ENCODE results near the gene SOCS1.

The SOCS1 gene

DNA sequence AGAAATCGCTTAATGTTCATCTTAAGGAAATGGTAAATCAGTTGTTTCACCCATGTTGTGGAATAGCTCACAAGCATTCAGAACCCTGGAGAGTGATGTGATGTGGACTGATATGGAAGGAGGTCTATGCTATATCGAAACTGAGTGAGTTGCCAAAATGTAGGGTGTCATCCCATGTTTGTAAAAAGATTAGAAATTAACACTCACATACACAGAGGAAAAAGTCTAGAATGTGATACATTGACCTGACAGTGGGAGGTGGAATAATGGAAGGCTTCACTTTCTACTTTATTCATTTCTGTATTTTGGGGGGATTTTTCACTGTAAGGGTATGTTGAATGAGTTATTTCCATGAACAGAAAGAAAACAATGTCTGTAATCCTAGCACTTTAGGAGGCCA is 29.8 kb upstream of the SOCS1 start:
- DNase-seq, result no peak

DNA sequence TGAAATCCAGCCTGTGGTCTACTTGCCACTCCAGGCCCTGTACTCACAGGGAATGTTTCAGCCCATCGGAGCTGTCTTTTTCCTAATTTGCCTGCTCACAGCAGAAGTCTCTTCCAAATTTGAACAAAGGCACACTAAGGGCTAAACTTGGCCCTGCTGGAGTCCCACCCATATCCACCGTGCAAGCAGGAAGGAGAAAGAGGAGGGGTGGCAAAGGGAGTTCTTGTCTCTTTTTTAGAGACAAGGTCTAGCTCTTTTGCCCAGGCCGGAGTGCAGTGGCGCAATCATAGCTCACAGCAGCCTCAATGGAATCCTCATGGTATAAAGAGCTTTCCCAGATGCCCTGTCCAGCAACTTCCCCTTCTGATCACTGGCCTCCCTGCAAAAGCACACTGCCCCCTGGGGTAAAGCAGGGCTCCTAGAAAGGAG is 27.8 kb upstream of the SOCS1 start:
- DNase-seq, result no peak

DNA sequence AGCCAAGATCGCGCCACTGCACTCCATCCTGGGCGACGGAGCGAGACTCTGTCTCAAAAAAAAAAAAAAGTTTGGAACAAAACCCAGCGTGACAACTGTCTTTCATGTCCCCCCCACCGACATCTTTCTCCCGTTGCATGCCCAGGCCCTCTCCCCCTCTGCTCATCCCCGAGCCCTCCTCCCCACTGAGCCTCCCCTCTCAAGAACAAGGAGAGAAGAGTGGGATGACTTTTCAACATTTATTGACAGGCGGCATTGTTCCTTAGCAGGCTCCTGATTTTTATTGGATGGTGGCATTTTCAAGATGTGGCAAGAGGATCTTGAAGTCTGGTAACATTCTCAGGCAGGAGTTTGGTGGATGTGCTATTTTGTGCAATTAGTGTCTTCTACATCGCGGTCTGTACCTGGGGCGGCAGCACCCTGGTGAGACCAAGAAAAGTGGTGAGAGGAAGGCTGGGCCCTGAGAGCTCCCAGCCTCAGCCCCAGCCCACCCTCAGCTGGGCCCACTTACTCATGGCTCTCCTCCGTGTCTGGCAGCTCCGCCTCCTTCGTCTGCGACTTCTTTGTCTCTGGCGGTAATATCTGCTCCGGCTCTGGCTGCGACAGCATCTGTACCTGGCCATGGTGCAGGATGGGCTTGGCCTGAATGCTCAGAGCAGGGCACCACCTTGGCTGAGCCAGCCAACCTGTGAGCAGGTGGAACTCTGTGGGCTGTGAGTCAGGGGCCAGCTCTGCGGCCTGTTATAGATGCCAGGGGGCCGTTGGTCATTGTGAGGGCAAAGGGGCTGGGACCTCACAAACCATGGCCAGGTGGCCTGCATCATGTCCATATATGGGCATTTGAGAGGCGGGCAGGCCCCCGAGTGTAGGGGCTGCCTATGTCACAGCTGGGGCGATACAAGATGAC is 24.9 kb upstream of the SOCS1 start, which contains the start of gene PRM1:
Gene PRM1, minus strand, starts transcription at position 715 of the 907 bp plus-strand sequence. Its CDS starts 92 bp downstream, at position 623.
- DNase-seq, result no peak

DNA sequence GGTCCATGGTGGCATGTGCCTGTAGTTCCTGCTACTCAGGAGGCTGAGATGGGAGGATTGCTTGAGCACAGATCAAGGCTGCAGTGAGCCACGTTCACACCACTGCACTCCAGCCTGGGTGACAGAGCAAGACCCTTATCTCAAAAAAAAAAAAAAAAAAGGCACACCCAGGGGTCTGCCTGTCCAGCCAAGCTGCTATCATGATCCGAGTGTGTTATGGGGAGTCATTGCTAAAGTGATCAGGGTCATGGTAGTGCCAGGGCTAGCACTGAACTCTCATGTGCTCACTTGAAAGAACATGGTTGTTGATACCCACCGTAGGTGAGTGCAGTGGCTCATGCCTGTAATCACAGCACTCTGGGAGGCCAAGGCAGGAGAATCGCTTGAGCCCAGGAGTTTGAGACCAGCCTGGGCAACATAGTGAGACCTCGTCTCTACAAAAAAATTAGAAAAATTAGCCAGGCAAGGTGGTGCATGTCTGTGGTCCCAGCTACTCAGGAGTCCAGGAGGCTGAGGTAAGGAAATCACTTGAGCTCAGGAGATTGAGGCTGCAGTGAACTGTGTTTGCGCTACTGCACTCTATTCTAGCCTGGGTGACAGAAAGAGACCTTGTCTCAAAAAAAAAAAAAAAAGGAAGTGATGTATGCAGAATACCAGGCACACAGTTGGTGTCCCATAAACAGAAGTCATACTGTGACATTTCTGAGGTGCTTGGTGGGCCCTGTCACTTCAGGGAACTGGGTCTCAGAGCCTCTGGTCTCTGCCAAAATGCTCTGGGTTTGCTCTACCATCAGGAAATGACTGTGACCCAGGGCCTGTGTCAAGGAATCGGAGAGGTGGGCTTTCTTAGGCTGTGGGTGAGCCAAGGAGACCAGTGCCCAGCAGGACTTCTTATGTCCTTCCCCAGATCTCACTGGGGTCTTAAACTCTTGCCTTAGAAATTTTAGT is 23.0 kb upstream of the SOCS1 start:
- no peak for DNase-seq

DNA sequence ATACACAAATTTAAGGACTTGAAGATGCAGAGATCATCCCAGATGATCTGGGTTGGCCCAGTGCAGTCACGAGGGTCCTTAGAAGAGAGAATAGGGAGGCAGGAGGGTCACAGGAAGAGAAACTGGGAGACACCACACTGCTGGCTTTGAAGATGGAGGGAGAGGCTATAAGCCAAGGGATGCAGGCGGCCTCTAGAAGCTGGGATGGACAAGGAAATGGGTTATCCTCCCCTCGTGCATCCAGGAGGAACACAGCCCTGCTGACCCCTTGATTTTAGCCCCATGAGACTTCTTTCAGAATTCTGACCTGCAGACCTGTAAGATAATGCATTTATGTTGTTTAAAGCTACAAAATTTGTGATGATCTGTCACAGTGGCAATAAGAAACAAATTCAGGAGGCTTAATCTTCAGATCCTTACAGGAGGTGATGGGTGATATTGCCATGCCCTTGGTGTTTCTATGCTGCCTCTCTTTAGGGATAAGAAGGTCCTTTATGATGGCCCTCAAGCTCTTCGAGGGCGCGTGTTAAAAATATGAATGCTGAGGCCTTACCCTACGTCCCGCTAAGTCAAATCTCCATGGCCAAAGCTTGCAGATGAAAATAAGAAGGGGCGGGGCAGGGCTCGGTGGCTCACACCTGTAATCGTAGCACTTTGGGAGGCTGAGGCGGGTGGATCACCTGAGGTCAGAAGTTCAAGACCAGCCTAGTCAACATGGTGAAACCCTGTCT is 21.8 kb upstream of the SOCS1 start:
- DNase-seq, result no peak

DNA sequence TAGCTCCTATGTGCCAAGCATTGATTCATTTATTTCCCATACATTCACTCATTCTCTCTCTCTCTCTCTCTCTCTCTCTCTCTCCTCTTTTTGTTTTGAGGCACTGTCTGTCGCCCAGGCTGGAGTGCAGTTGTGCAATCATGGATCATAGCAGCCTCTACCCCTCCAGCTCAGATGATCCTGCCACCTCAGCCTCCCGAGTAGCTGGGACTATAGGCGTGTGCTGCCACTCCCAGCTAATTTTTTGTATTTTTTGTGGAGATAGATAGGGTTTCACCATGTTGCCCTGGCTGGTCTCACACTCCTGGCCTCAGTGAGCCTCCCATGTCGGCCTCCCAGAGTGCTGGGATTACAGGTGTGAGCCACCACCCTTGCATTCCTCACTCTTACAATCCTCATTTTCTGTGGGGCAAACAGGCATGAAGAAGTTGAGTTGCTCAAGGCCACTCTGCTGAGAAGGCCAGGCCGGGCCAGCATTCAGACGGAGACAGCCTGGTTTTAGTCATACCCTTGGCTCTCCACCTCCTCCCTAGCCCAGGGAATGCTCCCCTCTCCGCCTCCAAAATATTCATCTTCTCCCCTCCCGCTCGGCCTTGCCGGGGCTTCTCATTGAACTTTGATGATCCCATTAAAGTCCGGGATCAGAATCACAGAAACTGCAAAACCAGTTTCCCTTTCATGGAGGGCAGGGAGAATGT is 21.0 kb upstream of the SOCS1 start:
- DNase-seq, result no peak

DNA sequence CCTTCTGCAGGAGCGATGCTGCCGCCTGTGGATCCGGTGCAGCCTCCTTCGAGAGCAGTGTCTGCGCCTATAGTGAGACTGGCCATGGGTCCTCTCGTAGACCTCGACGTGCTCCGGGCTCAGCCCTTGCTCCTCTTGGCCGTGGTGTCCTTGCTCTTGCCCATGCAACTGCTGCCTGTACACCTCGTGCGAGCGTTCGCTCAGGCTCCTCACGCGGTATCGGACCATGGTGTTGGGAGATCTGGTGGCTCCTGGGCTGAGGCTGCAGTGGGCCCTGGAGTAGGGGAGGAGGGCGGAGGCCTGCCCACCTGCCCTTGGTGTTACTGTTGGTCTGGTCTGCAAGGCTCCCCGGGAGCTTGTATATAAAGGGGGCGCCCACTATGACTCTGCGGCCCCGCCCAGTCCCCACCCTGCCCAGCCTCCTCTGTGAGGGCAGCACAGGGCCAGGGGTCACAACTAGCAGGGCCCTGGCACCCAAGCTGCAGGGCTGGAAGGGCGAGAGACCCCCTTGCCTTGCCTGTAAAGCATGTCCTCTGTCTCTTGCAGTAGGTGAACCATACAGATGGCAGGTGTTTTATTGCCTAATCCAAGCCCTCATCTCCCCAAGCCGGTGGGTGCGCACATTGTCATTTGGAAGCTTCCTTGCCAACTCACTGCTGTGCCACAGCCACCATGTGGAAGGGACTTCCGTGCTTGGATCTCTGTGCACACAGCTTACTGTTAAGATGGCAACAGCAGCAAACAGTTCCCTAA is 20.3 kb upstream of the SOCS1 start, which contains the start of gene PRM2:
Gene PRM2, minus strand, starts transcription at position 338 of the 753 bp plus-strand sequence. Its CDS starts 110 bp downstream, at position 228.
- no peak for DNase-seq

DNA sequence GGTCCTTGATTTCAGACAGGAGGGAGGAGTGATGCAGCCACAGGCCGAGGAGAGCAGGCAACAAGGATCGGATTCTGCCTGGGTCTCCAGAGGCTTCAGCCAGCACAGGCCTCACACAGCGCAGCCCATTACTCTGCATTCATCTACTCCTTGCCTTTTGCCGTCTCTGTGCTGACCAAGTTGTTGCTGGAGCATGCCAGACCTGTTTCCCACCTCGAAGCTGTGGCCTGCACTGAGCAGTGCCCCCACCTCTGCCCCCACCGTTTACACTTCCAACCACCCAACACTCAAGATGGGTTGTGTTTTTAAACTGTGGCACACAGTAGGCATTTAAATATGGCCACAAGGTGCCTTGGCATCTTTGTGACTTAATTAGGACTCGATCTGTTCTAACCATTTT is 19.0 kb upstream of the SOCS1 start:
- no peak for DNase-seq

DNA sequence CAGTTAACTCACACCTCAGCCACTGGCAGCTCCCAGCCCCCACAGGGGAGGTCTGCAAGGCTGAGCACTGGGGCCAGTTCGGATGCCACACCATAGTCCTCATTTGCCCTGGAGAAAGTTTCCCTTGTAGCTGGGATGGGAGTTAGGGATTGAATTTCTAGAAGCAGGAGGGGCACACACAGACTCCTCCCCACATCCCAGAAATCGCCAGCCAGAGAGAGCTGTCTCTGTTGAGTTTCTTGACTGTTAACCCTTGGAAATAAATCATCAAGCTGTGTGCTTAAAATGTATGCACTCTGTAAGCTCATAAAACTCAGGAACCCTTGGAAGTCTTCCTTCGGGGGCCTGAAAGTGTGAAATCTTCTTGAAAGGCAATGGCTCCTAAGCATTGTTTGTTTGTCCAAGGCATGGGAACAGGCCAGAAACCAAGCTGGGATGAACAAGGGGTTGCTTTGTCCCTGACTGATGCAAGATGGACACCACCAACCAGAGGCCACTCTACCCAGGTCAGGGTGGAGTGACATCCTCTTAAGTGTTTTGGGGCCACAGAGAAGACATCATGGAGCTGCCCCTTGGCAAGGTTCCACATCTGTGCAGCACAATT is 17.8 kb upstream of the SOCS1 start:
- no peak for DNase-seq

DNA sequence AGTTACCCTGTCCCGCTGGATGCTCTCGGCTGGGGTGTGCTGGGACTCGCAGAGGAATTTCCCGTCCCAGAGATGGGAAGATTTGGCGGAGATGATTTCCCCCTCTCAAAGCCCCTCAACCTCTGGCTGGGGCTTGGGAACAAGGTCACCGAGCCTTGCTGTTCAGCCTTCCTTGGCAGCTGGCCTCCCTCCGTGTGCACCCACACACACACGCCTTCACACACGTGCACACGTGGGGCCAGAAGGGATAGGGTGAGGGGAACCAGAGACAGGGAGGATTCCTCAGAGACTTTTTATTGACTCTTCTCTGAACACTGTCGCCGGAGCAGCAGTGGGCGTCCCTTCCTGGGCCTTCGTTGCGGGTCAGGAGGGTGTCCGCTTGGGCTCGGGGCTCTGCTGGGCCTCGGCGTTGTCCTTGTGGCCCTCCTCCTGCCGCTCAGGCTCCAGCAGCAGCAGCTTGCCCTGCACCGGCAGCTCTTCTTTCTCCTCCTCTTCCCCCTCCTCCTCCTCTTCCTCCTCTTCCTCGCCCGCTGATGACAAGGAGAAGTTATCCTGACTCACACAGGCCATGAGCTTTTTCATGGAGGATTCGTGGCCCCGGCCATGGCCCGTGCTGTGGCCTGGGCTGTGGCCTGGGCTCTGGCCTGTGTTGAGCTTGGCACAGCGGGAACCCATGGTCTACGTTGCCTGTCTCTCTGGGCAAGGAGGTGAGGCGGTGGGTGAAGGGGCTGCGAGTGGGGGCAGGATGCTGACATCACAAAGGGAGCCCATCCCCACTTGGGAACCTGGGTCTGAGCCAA is 17.1 kb upstream of the SOCS1 start, which contains the start of gene PRM3:
Gene PRM3, minus strand, starts transcription at position 709 of the 800 bp plus-strand sequence. Its CDS starts 34 bp downstream, at position 675.
- no peak for DNase-seq

DNA sequence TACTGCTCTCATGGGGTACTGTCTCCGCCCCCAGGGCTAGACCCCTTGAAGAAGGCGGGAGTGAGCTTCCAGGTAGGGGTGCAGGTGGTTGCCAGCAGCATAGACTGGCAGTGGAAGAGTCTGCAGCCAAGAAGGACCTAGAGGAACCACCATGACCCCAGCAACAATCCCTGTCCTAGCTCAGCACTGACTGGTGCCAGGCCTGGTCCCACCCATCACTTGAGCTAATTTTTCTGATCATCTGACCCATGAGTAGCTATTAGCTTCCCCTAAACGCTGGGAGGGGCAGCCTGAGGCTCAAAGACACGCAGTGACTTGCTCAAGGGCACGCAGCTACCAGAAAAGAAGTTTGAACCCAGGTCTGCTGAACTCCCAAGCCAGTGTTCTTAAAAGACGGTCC is 16.5 kb upstream of the SOCS1 start:
- DNase-seq, result no peak

DNA sequence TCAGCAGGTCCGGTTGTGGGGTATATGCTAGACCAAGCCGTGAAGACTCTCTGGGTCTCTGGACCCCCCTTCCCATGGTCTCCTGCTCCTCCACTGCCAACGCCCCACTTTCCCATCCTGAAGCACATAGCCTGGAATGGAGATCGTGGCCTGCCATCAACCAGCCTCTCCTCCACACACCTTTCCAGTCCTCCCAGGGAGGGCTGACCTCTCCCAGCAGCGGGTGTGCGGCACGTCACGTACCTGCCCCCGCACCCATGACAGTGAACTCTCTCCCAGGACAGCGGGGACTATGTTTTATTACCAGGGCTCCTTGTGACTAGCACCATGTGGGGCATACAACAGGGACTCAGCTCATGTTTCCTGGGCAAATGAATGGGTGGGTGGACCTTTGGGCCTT is 15.6 kb upstream of the SOCS1 start:
- DNase-seq, result no peak

DNA sequence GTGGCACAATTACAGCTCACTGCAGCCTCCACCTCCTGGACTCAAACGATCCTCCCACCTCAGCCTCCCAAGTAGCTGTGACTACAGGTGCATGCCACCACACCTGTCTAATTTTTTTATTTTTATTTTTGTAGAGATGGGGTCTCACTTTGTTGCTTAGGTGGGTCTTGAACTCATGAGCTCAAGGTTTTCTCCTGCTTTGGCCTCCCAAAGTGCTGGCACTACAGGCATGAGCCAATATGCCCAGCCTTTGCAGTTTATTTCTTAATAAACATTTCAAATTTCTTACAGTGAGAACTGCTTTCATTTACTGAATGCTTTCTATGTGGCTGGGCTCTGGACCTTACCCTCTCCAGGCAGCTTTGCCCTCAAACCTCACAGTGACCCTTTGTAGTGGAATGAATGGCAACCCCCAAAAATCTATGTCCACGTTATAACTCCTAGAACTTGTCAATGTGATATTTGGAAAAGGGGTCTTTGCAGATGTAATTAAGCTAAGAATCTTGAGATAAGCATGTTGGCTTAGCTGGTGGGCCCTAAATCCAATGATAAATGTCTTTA is 14.7 kb upstream of the SOCS1 start:
- no peak for DNase-seq

DNA sequence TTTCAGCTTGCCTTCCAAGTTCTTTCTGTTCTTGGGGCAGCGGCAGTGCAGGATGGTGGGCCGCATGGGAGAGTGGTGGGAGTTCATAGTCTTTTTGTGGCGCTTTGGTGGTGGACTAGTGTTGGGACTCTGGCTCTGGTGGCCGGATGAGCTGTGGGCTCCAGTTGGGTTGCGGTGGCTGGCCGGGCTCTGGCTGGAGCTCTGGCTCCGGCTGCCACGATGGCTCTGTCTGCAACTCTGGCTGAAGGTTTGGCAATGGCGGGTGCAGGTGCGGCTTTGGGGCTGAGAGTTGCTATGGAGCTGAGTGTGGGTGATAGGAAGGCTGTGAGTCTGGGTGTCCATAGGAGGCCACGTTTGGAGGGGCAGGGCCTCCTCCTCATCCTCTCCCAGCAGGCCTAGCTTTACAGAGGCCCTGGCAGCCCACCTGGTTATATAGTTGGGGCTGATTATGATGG is 12.9 kb upstream of the SOCS1 start, which contains the start of gene TNP2:
Gene TNP2, minus strand, starts transcription at position 405 of the 455 bp plus-strand sequence. Its CDS starts 63 bp downstream, at position 342.
- no peak for DNase-seq

DNA sequence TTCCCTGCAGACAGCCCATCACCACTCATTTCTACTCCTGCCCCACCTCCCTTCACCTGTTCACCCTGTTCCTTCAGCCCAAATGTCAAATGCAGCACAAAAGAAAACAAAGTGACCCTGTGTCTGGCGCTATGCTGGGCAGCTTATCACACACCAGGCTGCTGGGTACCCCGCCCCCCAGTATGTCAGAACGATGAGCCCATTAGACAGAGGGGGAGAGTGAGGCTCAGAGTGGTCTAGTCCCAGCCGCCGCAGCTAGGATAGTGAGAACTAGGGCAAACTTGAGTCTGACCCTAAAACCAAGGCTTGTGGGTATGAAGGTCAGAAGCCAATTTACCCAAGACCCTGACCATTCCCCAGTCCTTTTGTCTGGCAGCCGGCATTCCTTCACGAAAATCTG is 9.1 kb upstream of the SOCS1 start:
- DNase-seq, result no peak

DNA sequence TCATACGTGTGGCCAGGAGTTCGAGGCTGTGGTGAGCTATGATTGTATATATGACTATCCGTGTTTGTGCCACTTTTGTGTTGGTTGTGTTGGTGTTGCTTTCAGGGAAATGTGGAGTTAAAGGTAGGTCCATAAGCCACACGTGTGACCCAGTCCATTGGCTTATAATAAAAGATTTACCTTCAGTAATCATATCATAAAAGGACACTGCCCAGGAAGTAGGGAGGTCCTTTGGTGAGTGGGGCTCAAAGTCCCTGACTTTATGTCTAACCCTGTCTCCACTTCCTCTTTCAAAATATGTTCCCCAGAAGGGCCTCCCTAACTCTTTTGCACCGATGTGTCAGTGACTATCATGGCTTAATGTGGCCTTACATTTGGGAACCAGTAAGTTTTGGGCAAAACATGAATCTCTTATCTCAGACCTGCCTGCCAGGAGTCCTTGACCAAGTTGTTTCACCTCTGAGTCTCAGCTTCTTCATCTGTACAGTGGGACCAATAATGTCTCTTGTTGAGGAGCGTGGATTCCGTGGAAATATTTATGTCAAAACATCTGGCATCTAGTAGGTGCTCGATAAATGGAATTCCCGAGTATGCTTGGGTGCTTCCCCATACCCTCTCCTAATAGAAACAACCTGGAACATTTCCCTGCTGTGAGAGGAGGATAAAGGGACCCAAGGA is 8.3 kb upstream of the SOCS1 start:
- no peak for DNase-seq

DNA sequence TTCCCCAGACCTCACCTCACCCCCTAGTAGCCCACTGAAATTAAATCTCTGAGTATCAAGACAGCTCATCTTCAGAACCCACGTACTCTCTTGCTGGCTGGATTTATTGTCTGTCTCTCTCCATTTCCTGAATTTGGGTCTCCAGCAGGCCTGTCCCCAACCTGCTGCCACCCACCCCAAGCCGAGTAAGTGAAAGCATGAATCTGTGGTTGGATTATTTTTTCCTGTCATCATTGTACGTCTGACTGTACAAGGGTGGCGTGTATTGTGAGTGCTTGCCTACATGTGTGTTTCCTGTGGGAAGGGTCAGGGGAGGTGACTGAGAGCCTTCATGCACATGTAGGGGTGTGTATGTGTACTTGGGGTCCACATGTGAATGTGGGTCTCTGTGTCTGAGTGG is 7.7 kb upstream of the SOCS1 start:
- DNase-seq, result peak; percentile 63

DNA sequence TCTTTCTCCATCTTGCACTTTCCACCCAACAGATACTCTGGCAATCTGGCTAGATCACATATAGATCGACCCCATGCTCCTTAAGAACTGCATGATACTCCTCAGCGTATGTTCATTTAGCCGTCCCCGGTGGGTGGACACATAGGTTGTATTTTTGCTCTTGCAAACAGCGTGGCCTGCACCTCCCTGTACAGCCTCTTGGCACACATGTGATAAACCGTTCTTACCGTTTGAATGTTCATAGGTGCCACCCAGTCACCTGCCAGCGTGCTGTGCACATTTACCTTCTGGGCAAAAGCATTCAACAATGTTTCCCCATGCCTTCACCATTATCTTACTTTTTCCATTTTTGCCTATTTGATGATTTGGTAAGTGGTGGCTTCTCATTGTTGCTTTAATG is 6.9 kb upstream of the SOCS1 start:
- no peak for DNase-seq

DNA sequence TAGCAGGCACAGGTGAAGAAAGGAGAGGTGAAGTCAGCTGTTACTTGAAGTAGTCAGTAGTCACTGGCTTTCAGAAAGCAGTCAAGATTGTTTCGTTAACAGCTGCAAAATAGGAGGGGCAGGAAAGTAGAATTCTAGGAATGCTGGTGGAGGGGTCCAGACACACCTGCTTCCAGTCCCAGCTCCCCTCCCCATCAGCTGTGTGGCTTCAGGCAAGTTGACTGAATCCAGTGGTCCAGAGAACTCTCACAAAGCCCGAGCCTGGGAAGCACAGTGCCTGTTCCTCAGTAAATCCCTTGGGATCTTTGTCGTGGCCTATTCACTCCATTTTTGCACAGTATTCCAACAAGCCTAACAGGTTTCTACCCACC is 4.6 kb upstream of the SOCS1 start:
- no peak for DNase-seq

Data from central memory CD4-positive, alpha-beta T cell (primary cell).